HL-60 (cell line): Measurements from ENCODE around the gene RASSF7.

Experiments
- CTCF ChIP-seq: IDR thresholded peaks from one replicate; pipeline ENCODE4 v1.5.1; 2011; ENCODE audit warnings: low read length, control low read depth, inconsistent platforms; ENCODE audit not compliant: insufficient read depth
- GABPA ChIP-seq: IDR thresholded peaks from 2 replicates; pipeline ENCODE4 v1.6.1; 2012; ENCODE audit warnings: low read depth
- POLR2AphosphoS5 ChIP-seq: IDR thresholded peaks from 2 replicates; pipeline ENCODE4 v1.6.1; 2012; ENCODE audit warnings: low read depth
- REST ChIP-seq: IDR thresholded peaks from 2 replicates; pipeline ENCODE4 v1.6.1; 2012; ENCODE audit warnings: low read depth; ENCODE audit not compliant: insufficient replicate concordance

GRCh38 chr11:557328-558132, 3.2 kb upstream of the RASSF7 start:
- TF ChIP-seq CTCF (no peak), REST (no peak), POLR2AphosphoS5 (no peak), GABPA (no peak)
